NCI-H1436 treated with DMSO at 0.1 percent for 48 hours (cell line): ENCODE data around the gene ENDOV.

Experiments
- DNase-seq: peaks from one replicate; lab custom pipeline; 2025; lab: John Stamatoyannopoulos, UW

The ENDOV gene

DNA sequence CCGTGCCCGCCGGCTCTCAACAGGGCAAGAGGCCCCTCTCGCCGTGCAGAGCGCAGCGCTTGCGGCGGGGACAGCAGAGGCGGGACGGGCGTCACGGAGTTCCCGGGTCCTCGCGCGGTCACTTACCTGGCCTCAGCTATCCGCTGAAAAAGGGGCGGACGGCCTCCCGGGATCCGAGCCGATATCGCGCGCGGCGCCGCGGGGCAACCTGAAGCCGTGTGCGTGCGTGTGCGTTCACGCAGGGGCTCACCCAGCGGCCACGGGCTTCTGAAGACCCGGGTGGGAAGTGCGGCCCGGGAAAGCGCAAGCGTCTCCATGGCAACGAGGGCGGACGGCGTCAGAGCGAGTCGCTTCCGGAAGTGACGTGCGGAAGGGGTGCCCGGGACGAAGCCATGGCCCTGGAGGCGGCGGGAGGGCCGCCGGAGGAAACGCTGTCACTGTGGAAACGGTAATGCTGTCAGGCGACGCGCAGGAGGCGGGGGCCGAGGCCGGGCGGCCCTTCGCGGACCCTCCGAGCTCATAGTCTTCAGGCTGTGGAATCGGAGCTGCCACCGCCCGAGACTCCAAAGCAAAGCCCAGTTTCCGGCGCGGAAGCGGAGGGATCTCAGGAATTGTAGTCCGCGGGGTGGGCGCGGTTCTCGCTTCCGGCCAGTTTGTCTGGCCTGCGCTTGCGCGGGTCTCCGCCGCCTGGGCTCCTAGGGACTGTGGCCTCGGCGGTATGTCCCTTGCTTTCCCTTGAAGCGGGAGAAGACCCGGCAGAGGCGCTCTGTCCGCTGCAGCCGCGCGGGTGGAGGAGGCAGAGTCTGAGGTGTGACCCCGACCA lies at the start of gene ENDOV:
ENDOV (plus strand) TSS at position 365 of the 823 bp plus-strand sequence; CDS start at position 393, 28 bp downstream.
- DNase-seq: peak; percentile 63

DNA sequence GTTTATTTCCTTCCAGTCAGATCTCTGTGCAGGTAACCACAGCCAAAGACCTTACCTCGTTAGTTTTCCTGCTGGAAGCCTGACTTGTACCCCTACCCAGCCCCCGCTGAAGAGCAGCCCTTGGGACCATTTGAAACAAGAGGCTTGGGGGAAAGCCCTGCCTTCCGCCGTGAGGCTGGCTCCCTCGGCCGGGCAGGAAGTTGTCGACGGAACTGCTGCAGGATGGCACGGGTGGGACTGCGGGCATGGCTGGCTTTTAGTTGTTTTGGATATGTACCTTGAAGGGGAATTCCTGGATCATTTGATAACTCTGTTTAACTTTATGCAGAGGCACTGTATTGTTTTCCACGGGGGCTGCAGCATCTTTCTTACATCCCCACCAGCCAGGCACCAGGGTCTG lies 49.0 kb upstream of the ENDOV start:
- DNase-seq: no peak

DNA sequence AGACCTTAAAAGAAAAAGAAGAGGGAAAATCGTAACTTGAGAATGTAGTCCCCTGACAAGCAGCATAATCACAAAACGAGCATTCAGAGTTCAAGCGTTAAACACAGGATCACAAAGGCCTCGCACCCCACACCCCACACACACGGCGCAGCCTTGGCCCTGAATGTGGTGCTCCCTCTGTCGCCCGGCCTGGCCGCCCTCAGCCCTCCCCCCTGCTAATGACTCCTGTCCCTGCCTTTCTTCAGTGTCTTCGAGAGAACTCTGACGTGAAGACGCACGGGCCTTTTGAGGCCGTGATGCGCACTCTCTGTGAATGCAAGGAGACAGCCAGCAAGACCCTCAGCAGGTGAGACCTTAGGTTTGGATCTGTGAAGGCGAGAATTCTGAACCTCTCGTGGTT lies 47.5 kb upstream of the ENDOV start:
- DNase-seq: no peak

DNA sequence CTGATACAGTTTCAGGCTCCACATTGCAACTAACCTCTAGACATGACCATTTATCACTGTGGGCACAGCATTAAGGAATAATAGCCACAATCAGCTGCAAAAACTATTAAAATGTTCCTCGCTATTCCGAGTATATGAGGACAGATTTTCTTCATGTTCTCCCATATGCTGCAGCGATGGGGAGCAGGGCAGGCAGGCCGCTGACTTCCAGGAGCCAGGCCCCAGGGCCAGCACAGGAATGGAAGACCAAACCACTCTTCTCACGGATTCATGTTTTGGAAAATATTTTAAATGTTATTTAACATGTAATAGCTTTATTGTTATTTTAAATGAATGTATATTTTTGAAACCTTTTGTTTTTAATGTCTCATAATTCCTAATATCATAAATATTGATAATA lies 43.8 kb upstream of the ENDOV start:
- no peak for DNase-seq

DNA sequence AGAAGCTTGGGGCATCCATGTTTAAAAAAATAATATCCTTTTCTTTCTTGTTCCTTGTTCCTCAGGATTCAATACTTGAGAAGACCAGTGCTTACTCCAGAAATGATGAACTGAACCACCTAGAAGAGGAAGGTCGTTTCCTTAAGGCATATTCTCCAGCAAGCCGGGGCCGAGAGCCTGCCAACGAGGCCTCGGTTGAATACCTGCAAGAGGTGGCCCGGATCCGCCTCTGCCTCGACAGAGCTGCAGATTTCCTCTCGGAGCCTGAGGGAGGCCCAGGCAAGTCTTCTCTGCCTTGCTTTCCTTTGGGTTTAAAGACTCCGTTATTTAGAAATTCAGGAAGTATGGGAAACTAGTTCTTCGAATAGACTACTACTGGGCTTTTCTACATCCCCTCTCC lies 42.5 kb upstream of the ENDOV start:
- no peak for DNase-seq

DNA sequence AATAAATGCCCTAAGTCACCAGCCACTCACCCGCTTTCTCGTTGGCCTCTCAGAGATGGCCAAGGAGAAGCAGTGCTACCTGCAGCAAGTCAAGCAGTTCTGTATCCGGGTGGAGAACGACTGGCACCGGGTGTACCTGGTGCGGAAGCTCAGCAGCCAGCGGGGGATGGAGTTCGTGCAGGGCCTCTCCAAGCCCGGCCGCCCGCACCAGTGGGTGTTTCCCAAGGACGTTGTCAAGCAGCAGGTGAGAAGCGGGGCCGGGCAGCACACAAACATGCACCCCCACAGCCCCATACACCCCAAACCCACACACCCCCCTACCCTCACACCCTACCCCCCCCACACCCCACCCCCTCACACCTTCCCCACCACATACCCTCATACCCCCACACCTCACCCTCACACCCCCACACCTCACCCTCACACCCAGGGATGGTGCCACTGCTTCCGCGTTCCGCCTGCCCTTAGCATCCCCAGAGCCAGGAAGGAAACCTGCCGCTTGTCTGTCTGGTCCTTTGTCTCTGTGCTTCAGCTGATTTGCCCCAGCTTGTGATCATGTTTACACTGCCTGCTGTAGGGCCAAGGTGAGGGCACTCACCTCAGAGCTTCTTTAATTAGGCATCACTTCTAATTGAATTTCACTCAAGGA lies 41.9 kb upstream of the ENDOV start:
- DNase-seq: no peak

DNA sequence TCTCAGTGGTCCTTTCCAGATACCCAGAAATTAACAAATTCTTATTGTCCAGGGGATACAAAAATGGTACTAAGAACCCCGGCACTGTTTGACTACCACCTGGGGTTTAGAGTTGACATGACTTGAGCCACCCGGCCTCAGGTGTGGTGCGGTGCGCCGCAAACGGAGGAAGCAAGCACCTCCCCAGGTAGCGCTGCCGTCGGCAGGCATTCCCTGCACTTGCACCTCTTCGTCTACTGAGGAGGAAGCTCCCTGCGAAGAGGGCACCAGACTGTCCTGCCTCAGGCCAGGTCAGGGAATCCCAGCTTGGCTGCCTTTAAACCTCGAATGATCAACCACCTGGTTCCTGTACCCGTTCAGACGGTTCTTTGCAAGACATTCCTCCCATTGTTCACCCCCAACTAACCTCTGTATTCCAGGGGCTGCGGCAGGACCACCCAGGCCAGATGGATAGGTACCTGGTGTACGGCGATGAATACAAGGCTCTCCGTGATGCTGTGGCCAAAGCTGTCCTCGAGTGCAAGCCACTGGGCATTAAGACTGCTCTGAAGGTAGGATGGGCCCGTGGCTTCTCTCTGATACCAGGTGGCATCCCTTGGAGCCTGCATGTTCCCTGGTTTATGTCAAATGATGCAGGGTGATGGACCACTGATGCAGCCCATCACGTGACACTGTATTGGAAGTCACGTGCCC lies 40.8 kb upstream of the ENDOV start:
- DNase-seq: no peak

DNA sequence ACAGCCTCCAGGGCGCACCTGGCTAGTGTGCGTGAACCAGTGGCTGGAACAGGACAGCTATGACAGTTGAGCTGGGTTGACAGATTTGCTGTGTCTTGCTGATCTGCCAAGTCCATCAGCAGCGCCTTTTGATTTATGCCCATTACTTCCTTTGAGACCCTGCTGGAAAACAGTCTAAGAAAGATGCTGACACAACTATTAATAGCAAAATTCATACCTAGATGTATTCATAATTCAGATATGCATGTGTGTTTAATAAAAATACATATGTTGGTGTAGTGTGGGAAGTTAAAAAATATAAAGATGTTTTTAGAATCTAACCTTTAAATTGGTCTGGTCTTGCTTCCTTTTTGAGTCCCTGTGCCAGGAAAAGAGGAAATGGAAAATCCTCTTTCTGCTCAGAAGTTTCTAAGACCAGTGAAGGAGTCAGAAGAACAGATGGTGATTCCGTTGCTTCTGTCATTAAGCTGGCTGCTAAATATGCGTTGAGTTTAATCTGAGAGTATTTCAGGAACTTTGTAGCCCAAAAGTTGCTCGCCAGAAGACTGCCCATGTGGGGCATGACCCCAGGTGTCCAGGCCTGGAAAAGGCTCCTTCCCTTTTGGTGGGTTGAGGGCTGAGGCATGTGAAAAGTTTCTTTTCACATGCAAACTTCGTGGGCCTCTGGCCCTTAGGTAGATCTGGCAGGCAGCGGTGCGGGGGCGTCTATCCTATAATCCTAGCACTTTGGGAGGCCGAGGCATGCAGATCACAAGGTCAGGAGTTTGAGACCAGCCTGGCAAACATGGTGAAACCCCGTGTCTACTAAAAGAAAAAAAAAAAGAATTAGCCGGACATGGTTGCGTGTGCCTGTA lies 40.0 kb upstream of the ENDOV start:
- DNase-seq: no peak

DNA sequence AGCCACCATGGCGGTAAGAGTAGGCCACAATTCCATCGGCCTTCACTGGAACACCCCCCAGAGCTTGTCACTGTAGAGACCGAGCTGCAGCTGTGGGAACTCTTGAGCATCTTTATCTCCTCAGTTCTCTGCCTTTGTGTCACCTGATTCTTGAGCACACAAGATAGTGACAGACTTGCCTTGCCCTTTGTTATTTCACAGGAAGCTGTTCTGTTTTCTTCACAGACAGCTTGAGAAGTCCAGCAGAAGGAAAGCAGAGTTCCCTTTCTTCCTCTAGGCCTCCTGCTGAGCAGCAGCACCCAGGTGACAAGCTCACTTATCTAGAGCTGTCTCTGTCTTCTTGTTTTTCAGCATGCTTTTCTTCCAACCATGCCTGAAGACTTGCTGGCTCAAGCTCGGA lies 38.4 kb upstream of the ENDOV start:
- DNase-seq: no peak

DNA sequence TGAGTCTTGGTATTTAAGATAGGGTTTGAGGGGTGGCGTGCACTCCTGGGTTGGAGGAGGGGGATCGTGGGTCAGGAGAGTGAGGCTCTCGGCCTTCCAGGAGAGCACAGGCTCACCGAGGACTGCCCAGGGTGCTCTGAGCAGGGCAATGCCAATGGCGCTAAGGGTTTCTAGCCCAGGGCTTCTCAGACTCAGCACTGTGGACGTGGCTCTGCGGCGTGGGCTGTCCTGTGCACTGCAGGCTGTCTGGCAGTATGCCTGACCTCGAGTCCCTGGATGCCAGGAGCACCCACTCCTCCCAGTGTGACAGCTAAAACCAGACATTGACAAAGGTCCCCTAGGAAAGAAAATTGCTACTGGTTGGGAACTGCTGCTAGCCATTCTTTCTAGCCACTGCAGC lies 37.2 kb upstream of the ENDOV start:
- DNase-seq: no peak

DNA sequence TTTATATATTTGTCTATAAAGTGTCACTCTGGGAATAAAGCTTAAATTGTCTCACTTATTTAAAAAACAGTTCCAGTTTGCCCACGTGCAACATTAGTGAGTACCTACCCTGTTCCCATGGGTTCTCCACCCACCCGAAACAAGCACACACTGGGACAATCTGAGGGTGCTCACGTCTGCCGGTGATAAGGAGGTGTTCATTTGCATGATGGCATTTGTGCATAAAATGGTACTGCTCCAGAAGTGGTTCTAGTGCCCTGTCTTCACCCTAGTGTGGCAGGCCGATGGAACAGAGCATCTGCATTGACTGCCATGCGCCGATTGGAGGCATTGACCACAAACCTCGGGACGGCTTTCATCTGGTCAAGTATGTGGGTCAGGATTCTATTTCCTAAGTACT lies 35.6 kb upstream of the ENDOV start:
- DNase-seq: no peak

DNA sequence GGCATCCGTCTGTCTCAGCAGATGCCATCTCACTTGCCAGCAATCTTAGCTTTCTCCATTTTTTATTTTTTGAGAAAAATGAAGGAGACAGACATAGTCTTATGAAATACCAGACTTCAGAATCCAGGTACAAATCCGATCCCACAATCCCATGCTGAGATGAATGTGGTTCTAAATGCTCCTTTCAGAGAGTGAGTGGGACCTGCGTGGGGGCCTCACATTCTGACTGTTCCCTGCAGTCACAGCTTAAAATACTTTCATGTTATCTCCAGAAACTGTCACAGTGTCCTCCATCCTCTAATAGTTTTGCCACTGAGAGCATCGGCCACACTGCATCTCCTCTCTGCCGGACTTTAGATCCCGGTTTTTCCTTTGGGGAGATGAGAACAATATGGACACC lies 34.9 kb upstream of the ENDOV start:
- DNase-seq: no peak

DNA sequence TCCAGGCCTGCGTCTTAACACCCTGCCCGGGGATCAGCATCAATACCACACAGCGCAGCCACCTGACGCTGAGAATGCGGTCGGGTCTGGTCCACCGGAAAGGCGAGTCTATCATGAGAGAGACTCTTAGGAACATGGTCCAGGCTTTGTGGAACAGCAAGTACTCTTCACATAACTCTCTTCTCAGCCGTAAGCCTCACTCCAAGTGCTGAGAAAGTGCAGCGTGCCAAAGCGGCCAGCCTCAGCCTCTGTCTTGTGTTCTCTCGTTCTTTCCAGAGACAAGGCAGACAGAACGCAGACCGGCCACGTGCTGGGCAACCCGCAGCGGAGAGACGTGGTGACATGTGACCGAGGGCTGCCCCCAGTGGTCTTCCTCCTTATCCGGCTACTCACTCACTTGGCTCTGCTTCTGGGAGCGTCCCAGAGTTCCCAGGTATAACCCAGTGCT lies 34.4 kb upstream of the ENDOV start:
- DNase-seq: no peak

DNA sequence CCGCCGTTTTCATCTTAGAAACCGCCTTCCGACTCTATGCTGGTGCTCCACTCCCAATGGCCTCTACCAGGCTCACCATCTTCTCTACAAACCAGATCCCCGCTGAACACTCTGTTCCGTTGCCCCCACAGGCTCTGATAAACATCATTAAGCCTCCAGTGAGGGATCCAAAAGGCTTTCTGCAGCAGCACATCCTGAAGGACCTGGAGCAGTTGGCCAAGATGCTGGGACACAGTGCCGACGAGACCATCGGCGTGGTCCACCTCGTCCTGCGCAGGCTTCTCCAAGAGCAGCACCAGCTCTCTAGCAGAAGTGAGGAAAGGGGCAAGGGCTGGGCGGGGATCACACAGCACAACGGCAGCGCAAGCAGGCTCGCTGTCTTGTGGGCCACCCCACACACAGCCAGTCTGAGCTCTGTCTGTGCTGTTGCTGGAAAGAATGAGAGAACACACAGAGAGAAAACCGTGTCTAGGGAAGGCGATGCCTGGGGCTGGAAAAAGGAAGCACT lies 33.5 kb upstream of the ENDOV start:
- DNase-seq: no peak

DNA sequence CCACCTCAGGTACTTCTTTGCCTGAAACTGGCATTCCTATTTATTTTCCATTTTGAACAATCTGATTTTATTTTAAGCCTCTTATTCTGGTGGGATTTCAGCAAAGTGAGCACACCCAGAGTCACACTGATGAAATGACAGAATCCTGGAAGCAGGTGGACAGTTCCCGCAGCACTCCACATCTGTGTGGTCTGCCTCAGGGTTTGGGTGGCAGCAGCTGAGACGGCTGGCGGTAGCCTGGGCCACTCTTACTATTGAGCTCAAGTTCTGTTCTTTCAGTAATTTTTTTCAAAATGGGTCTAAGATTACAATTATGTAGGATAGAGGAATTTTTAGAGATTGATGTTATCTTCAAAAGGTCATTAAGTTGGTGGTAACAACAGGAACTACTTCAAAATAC lies 32.5 kb upstream of the ENDOV start:
- DNase-seq: no peak

DNA sequence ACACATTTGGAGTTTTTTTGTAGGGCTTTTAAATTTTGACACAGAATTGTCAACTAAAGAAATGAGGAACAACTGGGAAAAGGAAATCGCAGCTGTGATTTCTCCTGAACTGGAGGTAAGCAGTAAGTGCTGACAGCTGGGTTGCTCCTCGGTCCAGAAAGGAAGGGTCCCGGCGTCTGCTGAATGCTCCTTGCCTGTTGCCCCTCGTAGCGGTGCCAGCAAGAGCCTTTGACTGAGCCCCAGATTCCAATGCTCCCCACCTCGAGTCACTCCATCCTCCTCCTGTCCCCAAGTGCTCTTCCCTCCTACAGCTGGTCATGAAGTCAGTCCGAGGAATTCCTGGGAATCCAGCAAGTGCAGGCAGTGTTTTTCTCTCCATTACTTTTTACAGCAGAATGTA lies 32.0 kb upstream of the ENDOV start:
- no peak for DNase-seq

DNA sequence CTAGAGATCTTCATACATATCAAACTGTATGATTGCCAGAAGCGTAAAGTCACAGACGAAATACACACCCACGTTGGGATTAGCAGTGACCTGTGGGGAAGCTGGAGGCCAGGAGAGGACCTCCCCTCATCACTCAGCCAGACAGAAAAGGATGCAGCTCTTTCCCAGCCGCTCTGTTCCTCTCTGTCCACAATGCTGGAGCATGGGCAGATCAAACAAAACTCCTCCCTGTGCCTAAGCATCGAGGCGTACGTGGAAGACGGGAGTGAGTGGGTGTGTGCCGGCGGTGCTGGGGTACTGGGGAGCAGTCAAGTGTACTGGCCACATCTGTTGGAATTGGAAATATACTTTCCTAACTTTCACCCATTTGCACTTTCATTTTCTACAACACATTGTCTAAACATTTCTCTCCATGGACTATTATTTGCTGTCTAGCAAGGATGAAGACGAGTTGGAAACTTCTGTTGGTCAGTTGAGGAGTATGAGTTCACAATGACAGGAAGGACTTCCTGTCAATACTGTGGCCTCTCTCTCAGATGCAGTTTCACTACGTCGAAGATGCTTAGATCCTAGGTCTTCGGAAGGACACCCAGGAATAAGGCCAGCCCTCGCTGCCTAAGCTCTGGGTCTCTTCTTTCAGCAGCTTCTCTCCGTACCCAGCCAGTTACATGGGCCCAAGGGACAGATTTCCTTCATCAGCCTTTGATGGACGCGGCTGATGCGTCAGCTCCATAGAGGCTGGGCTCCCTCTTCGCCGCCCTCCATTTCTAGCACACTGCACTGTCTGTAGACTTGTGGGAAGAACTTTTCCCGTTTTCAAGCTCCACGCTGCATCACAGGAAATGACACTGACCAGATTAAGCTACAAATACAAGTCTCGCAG lies 30.6 kb upstream of the ENDOV start:
- DNase-seq: no peak

DNA sequence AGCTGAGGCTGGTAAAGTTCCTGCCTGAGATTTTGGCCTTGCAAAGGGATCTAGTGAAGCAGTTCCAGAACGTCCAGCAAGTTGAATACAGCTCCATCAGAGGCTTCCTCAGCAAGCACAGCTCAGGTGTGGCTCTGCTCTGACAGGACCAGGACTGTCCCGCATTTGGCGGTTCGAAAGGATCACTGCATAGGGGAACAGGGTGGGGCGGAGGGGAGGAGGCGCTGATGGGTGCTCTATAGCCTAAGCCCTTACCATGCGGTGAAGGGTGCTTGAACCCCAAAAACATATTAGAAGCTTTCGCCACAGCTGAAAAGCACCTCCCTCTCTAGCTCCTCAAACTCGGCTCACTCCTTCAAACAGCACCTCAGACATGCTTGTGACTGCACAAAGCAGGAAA lies 29.9 kb upstream of the ENDOV start:
- DNase-seq: no peak

DNA sequence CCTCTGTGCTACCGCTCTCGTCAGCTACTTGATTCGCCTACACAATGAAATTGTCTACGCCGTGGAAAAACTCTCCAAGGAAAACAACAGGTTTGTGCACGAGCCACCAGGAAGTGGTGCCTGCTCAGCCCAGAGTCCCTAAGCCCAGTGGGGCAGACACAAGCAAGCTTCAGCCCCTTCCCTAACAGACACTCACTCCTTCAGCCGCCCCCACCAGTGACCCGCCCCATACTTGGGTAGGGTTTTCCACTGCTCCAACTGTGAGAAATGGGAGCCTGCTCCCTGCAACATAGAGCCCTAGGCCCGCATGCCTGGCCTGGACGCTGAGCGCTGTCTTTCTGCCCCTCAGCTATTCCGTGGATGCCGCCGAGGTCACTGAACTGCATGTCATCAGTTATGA lies 28.6 kb upstream of the ENDOV start:
- DNase-seq: no peak

DNA sequence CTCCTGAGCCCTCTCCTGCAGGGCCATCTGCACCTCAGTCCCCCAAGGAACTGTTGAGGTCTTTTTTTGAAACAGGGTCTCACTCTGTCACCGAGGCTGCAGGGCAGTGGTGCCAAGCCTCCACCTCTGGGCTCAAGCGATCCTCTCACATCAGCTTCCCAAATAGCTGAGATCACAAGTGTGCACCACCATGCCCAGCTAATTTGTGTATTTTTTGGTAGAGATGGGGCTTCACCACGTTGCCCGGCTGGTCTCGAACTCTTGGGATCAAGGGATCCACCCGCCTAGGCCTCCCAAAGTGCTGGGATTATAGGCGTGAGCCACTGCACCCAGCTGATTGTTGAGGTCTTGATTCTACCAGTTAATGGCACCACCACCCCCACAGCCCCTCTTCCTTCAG lies 27.9 kb upstream of the ENDOV start:
- no peak for DNase-seq

DNA sequence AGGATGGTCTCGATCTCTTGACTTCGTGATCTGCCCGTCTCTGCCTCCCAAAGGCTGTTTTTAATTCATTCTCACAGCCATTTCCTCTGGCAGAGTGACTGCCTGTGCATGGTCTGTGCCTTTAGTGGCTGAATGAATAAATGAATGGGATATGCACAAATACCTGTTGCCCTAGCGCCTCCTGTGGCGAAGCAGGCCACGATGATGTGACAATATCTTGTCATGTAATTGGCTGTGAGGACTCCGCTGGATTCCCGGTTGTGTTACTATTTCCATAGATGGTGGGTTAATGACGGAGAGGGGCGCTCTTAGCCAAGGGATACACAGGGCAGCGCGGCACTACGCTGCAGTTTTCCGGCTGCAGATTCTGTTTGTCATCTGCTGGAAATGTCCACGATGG lies 26.8 kb upstream of the ENDOV start:
- DNase-seq: no peak
